Measurements from ENCODE around the gene STRN3. TPM values are rescaled to one million over a fixed set of nuclear protein-coding genes. Genes with fewer than 3 reads are reported as not detected.

STRN3 gene
- total and polyA plus RNA-seq, 8 donors = 7.3 to 21.5 (median 11.6) TPM

GRCh38 chr14:30854492-30854891, 171.7 kb downstream of the STRN3 start:
- H3K36me3 ChIP-seq = no peaks in the 10 kb centered on the region
- H3K4me3 ChIP-seq = no peak overlapping the region
- DNase-seq (no peak), FAIRE-seq (no peak), ATAC-seq (peak in 1 of 4 donors; percentile 50)
- H3K27me3 ChIP-seq = no peaks in the 10 kb centered on the region
- H3K27ac ChIP-seq = no peak overlapping the region
- TF ChIP-seq CTCF (IDR thresholded peaks at IDR 0.05) = no peak
- no peaks in the 10 kb centered on the region for H3K4me1 ChIP-seq
- intact Hi-C loops (cut with DNase I) = no loop called here
- H3K9me3 ChIP-seq = no peaks in the 10 kb centered on the region

GRCh38 chr14:30853946-30854345, 172.2 kb downstream of the STRN3 start:
- Histone ChIP-seq H3K9me3 (no peaks in the 10 kb centered on the region), H3K36me3 (no peaks in the 10 kb centered on the region), H3K4me3 (no peak overlapping the region), H3K27me3 (no peaks in the 10 kb centered on the region), H3K4me1 (no peaks in the 10 kb centered on the region), H3K27ac (no peak overlapping the region)
- FAIRE-seq (no peak), DNase-seq (no peak), ATAC-seq (no peak)
- no peak for TF ChIP-seq CTCF (IDR thresholded peaks at IDR 0.05)
- intact Hi-C loops (cut with DNase I) = no loop called here

GRCh38 chr14:30849983-30850382, 176.2 kb downstream of the STRN3 start:
- DNase-seq (no peak), ATAC-seq (no peak), FAIRE-seq (no peak)
- 86 to 91% methylated on average over 1 of the region's 1 CpG for WGBS, 2 donors
- no peaks in the 10 kb centered on the region for H3K9me3 ChIP-seq
- TF ChIP-seq CTCF (IDR thresholded peaks at IDR 0.05) = no peak
- no peaks in the 10 kb centered on the region for H3K27me3 ChIP-seq
- intact Hi-C loops (cut with DNase I) = no loop called here
- H3K4me3 ChIP-seq = no peak overlapping the region
- H3K4me1 ChIP-seq = no peaks in the 10 kb centered on the region
- H3K36me3 ChIP-seq = no peaks in the 10 kb centered on the region
- H3K27ac ChIP-seq = no peak overlapping the region

- Histone ChIP-seq H3K27ac (no peak overlapping the region), H3K27me3 (no peaks in the 10 kb centered on the region), H3K9me3 (no peaks in the 10 kb centered on the region), H3K36me3 (no peaks in the 10 kb centered on the region), H3K4me1 (no peaks in the 10 kb centered on the region), H3K4me3 (no peak overlapping the region)
- no peak for TF ChIP-seq CTCF (IDR thresholded peaks at IDR 0.05)
- WGBS, 2 donors = 94 to 95% methylated on average over 1 of the region's 1 CpG
- ATAC-seq = no peak
- no peak for FAIRE-seq
- intact Hi-C loops (cut with DNase I) = no loop called here
- DNase-seq = no peak
These were observed 176.8 kb downstream of the STRN3 start for GRCh38 chr14:30849354-30849753.

- H3K9me3 ChIP-seq = no peaks in the 10 kb centered on the region
- intact Hi-C loops (cut with DNase I) = no loop called here
- H3K27me3 ChIP-seq = no peaks in the 10 kb centered on the region
- H3K27ac ChIP-seq = no peak overlapping the region
- FAIRE-seq (no peak), ATAC-seq (peak in 1 of 4 donors; percentile 30), DNase-seq (no peak)
- H3K36me3 ChIP-seq = no peaks in the 10 kb centered on the region
- 90 to 96% methylated on average over 4 of the region's 4 CpGs for WGBS, 2 donors
- no peak overlapping the region for H3K4me3 ChIP-seq
- H3K4me1 ChIP-seq = no peaks in the 10 kb centered on the region
- no peak for TF ChIP-seq CTCF (IDR thresholded peaks at IDR 0.05)
These were observed 177.5 kb downstream of the STRN3 start for GRCh38 chr14:30848449-30849240.

Data from pancreas (tissue), 10 donors.